AG09309 (cell line): ENCODE measurements around the gene PIK3R6.

Source experiments
- DNase-seq: peaks from one replicate; pipeline ENCODE4 v3.0.0-alpha.2; 2010; ENCODE audit warnings: low read depth
- H3K4me3 ChIP-seq: 2 replicates; pipeline ENCODE4 v1.5.1; 2011; ENCODE audit warnings: mild to moderate bottlenecking, low read depth, low read length, moderate library complexity; ENCODE audit not compliant: control insufficient read depth
- TF ChIP-seq, protein P1 (sequence below): IDR thresholded peaks from 2 replicates; pipeline ENCODE4 v1.5.1; 2011; ENCODE audit warnings: mild to moderate bottlenecking, low read depth, low read length, inconsistent platforms; ENCODE audit not compliant: insufficient read depth, control insufficient read depth; ENCODE audit errors: missing control alignments

The PIK3R6 gene

GRCh38 chr17:8803531-8804420, 63.7 kb downstream of the PIK3R6 start:
- TF ChIP-seq, protein P1, sequence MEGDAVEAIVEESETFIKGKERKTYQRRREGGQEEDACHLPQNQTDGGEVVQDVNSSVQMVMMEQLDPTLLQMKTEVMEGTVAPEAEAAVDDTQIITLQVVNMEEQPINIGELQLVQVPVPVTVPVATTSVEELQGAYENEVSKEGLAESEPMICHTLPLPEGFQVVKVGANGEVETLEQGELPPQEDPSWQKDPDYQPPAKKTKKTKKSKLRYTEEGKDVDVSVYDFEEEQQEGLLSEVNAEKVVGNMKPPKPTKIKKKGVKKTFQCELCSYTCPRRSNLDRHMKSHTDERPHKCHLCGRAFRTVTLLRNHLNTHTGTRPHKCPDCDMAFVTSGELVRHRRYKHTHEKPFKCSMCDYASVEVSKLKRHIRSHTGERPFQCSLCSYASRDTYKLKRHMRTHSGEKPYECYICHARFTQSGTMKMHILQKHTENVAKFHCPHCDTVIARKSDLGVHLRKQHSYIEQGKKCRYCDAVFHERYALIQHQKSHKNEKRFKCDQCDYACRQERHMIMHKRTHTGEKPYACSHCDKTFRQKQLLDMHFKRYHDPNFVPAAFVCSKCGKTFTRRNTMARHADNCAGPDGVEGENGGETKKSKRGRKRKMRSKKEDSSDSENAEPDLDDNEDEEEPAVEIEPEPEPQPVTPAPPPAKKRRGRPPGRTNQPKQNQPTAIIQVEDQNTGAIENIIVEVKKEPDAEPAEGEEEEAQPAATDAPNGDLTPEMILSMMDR: no peak
- DNase-seq: no peak
- H3K4me3 ChIP-seq: no peak overlapping the region

GRCh38 chr17:8801135-8801840, 66.2 kb downstream of the PIK3R6 start:
- TF ChIP-seq, protein P1: no peak
- H3K4me3 ChIP-seq: no peak overlapping the region
- no peak for DNase-seq

- no peak overlapping the region for H3K4me3 ChIP-seq
- DNase-seq: no peak
- TF ChIP-seq, protein P1: no peak
Observed at GRCh38 chr17:8800656-8801055, 66.8 kb downstream of the PIK3R6 start.

DNA sequence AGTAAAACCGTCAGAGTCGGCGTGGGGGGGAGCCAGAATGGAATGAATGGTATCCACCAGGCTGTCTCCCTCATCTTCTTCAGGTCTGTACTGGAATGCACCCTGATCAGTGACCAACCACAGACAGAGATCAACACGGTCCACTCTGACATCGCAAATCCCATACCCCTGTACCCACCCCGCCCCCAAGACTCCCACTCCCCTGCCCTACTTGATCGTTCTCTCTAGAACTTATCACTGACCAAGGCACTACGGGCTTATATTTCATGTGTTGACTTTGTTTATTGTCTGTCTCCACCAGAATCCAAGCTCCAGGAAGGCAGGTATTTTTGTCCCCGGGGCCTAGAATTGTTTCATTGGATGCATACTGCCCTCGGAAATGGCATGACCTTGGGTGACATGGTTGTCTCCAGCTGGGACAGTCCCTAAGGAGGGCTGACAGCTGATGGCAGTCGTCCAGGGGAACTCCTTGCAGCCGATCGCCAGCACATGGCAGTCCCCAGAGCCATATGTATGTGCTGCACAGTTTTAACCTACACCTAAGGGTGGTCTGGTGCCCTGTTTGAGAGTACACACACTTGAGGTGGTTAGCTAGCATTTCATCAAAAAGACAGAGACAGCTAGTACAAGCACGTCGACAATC, 67.8 kb downstream of the PIK3R6 start:
- no peak for DNase-seq
- no peak overlapping the region for H3K4me3 ChIP-seq
- TF ChIP-seq, protein P1: no peak

DNA sequence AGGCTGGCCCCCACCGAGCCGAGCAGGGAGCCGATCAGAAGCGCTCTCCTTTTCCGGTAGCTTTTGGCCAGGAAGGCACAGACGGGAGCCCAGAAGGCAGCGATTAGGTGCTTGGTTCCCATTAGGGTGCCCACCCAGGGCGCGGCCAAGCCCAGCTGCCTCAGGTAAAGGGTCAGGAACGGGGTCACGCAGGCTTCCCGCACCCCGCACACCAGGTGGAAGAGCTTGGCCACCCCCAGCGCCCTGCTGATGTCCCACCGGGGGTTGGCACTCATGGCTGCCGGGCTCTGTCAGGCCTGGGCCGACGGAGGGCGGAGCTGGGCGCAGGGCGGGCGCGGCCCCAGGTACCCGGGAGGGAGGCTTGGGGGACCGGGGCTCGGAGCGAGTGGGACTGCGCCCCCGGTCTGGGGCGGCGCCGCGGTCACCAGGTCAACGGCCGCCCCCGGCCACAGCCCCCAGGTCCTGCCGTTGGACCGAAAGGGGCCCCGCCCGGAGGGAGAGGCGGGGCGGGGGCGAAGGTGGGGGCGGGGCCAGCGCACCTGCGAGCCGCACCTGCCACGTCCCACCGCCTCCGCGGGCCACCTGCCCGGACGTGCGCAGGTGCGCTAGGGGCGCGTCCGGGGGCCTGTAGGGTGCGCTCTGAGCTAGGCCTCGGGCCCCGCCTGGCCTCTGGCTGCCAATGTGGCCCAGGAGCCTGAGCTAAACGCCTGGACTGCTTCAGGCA, 68.5 kb downstream of the PIK3R6 start, which contains the start of gene MFSD6L:
Gene MFSD6L (minus strand): TSS at position 520 of the 724 bp plus-strand sequence. CDS start 245 bp downstream, at position 275.
- H3K4me3 ChIP-seq: no peak within 1 kb of the TSS
- TF ChIP-seq, protein P1: no peak
- no peak for DNase-seq
